GM10847 (cell line): Measurements from ENCODE around the gene PDGFD.

Experiments
- POLR2A ChIP-seq: IDR thresholded peaks from 2 replicates; pipeline ENCODE4 v1.6.1; 2011; ENCODE audit not compliant: insufficient read length; ENCODE audit errors: extremely low read depth

PDGFD gene

GRCh38 chr11:104120493-104121137, 43.3 kb downstream of the PDGFD start:
- TF ChIP-seq POLR2A, result no peak

DNA sequence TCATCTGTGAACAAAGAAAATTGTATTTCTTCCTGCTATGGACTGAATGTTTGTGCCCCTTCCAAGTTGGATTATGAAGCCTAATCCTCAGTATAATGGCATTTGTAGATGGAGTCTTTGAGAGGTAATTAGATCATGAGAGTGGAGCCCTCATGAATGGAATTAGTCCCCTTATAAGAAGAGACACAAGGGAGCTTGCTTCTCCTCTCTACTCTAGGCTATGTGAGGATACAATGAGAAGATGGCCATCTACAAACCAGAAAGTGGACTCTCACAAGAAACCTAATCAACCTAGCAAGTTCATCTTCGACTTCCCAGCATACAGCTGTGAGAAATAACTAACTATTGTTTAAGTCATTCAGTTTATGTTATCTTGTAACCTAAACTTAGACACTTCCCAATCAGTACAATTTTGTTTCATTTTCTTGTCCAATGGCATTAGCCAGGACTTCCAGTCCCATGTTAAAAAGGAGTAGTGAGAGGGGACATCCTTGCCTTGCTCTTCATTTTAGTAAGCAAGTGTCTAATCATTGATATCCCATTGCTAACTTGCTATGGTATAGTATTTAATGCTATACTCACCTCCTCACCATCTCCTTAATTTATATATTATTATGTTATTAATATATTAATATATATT, 45.7 kb downstream of the PDGFD start:
- no peak for TF ChIP-seq POLR2A

DNA sequence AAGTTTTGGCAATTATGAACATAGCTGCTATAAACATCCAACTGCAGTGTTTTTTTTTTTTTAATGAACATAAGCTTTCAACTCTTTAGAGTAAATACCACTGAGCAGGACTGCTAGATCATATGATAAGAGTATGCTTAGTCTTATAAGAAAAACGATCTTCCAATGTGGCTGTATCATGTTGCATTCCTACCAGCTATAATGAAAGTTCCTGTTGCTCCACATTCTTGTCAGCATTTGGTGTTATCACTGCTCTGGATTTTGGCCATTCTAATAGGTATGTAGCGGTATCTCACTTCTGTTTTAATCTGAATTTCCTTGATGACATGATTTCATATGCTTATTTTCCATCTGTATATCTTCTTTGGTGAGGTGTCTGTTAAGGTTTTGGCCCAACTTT, 50.4 kb downstream of the PDGFD start:
- TF ChIP-seq POLR2A, result no peak

DNA sequence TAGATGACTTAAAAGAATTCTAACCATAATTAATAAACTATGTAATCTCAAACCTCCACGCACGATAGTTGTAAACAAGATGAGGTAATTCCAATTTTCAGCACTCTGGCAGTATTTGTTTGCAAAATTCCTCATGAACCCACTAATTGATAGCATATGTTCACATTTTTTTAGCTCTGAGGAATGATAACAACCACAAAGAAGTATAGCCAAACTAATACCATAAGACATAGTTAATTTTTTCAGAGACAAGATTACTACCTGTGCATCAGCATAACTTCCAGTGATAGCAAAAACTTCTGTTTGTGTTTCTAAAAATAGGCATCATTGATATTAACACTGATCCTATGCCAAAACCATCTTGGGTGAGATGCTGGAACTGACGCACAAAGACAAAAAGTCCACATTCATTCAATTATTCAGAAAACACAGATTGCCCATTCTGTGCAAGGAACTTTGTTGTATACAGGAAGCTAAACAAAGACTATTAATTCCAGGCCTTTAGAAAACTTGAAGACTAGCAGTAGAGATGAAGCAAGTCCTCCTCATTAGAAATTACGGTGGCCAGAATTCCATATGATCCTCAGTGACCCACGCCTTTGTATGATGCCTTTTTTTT, 57.7 kb downstream of the PDGFD start:
- TF ChIP-seq POLR2A, result no peak

- TF ChIP-seq POLR2A, result no peak
These were observed 58.8 kb downstream of the PDGFD start for GRCh38 chr11:104105155-104105554.

- no peak for TF ChIP-seq POLR2A
These were observed 59.3 kb downstream of the PDGFD start for GRCh38 chr11:104104664-104105063.

- no peak for TF ChIP-seq POLR2A
These were observed 59.7 kb downstream of the PDGFD start for GRCh38 chr11:104104201-104104600.

GRCh38 chr11:104098555-104098954, 65.4 kb downstream of the PDGFD start:
- TF ChIP-seq POLR2A, result no peak

DNA sequence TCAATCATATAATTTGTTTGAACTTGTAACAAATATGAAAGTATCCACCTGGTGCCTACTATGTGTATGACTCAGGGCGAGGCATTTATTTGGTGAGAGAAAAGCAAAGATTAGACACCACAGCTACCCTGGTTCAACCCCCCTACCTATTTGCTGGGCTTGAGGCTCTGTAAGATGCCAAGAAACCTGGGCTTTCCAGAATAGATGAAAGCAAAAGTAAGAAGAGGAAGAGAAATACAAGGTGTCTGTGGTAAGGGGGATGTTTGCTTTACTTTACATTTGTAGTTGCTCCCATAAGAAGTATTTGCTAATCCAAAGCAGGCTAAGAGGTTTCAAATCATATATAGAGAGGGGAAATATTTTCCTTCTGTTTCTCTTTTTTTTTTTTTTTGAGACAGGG, 65.8 kb downstream of the PDGFD start:
- no peak for TF ChIP-seq POLR2A

DNA sequence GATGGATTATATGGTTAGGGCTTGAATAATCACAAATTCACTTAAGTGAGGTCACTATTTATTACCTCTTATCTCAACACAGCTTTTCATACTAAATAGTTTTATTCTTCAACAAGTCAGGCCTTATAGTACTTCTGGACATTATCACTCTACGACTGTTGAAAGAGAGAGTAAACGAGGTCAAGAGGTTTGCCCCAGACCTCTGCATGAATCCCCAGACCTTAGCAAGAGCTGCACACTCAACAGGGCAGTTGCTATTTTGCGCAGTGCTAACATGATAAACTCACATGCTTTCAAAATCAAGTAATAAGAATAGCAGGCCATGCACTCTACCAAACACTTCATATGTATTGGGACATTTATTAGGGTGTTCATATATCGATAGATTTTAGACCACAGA, 67.0 kb downstream of the PDGFD start:
- TF ChIP-seq POLR2A, result no peak

GRCh38 chr11:104095791-104096190, 68.2 kb downstream of the PDGFD start:
- no peak for TF ChIP-seq POLR2A

DNA sequence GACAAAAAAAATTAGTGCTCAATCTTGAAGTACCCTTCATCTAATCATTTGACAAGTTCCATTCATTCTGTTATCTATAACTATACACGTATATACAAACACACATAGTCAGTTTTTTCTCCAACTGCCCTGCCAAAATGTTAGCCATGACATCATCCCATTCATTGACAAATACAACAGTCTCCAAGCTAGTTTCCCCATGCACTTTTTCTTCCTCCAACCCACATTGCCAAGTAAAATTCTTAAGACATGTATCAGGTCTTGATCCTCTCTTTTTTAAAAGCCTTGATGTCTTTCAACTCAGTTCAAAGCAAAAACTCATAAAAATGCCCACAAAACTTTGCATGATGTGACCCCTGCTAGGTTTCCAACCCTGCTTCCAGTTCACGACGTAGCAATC, 69.4 kb downstream of the PDGFD start:
- no peak for TF ChIP-seq POLR2A

- no peak for TF ChIP-seq POLR2A
These were observed 70.3 kb downstream of the PDGFD start for GRCh38 chr11:104093426-104094280.

GRCh38 chr11:104092744-104093143, 71.2 kb downstream of the PDGFD start:
- TF ChIP-seq POLR2A, result no peak

- no peak for TF ChIP-seq POLR2A
These were observed 72.5 kb downstream of the PDGFD start for GRCh38 chr11:104091281-104092096.
